NCI-H2029 treated with DMSO at 0.1 percent for 48 hours (cell line): Measurements from ENCODE around the gene SIGLEC1.

Source experiments
- DNase-seq: peaks from one replicate; lab custom pipeline; 2025; lab: John Stamatoyannopoulos, UW

The SIGLEC1 gene

DNA sequence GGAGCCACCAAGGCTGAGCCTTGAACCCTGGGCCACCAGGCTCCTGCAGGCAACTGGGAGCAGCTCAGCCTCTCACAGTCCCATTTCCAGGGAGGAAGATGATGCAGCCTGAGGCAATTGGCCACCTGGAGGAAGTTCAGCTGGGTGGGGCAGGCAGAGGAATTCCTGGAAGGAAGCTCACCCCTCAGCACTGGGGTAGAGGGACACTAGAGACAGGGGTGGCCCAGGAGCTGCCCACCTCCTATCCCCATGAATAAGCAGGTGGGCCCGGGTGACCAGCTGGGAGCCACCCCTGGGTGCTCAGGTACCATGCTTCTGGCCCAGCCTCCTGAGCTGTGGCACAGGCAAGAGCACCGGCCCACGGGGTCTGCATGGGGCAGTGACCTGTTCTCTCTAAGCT is 16.5 kb upstream of the SIGLEC1 start:
- no peak for DNase-seq

DNA sequence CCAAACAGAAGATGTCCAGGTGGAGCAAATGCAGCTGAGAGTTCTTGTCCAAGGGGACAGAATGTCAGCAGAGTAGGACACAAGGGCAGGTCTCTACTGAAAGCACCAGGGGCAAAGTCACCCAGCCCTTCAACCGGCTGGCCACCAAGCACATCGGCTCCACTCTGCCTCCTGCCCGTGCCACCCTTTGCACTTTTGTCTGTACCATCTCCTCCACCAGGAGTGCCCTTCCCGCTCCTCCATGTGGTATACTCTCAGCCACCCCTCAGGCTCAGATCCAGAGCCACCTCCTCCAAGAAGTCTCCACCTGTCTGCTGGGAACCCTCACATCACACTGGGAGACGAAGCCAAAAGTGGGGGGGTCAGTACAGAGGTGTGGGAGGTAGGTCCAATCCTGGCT is 16.0 kb upstream of the SIGLEC1 start:
- DNase-seq: no peak

DNA sequence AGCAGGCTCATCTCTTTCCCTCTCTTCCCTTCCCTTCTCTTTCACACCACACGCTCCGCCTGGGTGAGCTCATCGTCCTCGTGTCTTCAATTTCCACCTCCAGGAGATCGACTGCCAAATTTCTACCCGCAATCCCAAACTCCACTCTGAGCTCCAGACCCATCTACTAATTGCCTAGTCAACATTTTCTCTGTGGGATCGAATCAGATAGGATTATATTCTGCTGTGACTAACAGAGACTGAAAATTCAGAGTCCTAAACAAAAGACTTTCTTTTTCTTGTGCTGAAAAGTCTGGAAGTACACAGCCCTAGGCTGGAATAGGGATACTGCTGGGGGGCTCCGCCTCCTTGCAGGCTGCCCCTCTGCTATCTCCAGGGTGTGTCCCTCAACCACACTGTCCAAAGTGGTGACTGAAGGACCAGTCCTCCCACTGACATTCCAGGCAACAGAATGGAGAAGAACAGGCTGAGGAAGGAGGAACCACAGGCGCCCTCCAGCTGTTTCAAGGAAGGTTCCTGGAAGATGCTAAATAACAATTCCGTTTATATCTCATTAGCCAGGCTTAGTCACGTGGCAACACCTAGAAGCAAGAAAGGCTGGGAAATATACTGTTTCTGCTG is 15.1 kb upstream of the SIGLEC1 start:
- DNase-seq: no peak

DNA sequence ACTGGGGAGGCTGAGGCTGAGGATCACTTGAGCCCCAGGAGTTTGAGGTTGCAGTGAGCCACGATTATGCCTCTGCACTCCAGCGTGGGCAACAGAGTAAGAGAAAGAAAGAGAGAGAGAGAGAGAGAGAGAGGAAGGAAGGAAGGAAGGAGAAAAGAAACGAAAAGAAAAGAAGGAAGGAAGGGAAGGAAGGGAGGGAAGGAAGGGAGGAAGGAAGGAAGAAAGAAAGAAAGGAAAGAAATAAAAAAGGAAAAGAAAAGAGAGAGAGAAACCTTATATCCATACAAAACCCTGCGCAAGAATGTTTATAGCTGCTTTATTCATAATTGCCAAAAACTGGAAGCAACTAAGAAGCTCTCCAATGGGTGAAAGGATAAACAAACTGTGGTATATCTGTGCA is 12.0 kb upstream of the SIGLEC1 start:
- DNase-seq: no peak

DNA sequence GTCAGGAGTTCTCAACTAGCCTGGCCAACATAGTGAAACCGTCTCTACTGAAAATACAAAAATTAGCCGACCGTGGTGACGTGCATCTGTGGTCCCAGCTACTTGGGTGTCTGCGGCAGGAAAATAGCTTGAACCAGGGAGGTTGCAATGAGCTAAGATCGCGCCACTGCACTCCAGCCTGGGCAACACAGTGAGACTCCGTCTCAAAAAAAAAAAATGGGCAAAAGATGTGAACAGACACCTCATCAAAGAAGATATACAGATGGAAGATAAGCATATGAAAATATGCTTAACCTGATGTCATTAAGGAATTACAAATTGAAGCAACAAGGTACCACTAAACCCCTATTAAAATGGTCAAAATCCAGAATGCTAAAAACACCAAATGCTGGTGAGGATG is 10.9 kb upstream of the SIGLEC1 start:
- no peak for DNase-seq

DNA sequence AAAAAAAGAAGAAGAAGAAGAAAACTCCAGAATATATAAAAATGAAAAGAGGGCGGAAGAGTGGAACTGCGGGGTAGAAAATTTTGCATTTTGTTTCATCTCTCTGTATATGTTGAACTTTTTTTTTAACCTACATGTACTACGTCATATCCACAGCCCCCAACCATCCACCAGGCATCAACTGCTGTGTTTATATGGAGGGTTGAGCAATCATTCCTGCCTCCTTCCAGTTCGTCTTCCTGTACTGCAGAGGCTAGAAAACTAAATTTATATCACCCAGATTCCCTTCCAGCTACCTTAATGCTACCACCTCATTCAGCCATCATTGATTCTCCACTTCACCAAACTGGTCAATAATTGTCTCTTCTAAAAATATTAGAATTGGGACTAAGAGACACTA is 9.5 kb upstream of the SIGLEC1 start:
- DNase-seq: no peak

DNA sequence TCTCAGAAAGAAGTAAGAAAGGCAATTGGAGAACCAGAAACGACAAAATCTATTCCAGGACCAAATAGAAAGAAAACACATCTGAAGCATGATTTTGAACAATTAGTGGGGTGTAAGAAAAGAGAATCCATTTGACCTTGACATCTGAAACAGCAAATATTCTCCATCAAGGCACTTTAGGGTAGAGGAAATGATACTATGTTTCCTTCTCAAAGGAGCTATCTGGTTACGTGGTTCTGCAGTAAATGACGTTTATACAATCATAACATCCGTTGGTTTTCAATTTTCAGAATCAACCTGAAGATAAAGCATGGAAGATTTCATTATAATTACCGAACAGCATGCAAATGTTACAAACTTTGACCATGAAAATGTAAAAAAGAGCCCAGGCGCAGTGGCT is 8.2 kb upstream of the SIGLEC1 start:
- DNase-seq: no peak

DNA sequence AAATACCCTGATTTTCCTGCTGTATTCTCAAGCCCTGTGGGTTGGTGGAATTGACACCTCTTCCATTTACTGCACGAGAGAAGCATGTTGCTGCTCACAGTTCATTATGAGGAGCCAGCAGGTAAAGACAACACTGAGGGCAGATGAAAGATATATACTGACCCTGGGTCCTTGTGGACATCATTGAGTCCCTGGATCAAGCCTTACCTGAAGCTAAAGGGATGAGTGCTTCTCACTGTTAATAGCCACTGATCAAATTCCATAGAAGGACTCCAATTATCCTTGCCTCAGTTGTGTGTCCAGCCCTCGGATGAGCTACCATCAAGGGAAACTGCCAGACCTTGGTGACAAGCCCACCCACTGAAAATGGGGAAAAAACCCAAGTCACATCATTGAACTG is 7.7 kb upstream of the SIGLEC1 start:
- DNase-seq: no peak

DNA sequence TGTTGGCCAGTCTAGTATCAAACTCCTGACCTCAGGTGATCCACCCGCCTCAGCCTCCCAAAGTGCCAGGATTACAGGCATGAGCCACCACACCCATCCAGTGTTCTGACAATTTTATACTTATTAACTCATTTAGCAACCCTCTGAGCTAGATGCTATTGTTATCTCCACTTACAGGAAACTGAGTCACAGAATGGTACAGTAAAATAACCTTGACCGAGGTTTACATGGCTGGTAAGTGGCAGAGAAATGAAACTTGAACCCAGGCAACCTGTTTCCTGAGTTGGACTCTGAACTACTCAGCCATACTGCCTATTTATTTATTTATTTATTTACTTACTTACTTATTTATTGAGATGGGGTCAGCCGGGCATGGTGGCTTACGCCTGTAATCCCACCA is 6.6 kb upstream of the SIGLEC1 start:
- DNase-seq: no peak

DNA sequence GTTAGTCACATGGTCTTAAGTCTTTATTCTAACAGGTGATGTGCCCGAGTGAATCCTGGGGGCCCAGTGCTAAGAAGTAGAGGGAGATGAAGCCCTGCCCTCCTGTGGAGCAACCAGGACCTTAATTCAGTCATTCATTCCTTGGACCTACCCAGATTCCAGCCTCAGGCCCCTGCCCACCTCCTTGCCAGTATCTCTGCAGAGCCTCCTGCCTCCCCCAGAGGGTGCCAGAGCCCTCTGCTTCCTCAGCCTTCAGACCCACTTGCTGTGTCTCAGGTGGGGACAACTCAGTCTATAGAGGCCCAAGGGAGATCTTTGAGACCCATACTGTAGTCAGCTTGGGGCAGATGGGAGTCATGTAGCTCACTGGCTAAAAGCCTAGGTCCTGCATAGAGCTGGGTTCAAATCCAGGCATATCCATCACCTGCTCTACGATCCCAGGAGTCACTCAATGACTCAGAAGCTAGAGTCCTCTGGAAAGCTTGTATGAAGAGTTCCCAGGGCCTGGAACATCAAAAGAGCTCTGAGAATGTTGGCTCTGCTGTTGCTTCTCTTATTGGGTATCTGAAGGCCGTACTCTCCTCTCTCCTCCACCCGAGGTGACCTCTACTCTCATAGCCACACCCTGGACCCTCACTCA is 3.9 kb upstream of the SIGLEC1 start:
- DNase-seq: no peak

DNA sequence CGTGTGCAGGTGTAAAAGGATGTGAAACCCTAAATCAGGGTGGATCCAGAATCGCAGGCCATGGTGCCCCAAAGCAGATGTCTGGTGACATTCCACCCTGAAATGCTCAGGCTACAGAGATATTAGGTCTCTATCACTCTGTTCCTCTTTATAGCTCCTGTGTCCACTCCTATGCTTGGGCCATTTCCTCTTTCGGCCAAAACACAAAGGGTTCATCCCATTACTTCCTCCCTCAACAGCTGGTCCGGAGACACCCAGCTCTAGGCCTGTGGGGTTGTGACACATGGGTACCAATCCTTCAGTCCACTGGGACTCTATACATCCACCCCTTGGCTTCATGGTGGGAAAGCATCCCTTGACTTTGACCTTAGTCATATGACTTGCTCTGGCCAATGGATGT is 1.7 kb upstream of the SIGLEC1 start:
- no peak for DNase-seq

DNA sequence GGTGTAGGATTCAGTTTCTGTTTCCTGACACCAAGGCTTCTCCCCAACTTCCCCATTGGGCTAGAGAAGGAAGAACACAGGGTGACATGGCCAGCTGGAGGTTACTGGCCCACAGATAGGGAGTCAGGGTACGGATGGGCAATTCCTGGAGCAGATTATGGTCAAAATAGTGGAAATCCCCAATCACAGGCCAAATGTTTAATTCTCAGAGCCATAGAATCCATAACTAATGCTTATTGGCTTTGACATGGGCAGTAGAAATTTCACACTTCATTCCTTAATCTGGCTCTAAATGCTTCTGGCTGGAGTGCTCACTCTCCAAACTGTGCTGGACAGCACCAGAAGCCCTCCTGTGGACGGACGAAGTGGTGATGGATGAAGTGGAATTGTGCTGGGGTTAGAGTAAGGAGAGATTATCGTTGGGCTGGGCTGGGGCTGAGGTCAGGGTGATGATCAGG is 887 bp downstream of the SIGLEC1 start:
- DNase-seq: no peak

DNA sequence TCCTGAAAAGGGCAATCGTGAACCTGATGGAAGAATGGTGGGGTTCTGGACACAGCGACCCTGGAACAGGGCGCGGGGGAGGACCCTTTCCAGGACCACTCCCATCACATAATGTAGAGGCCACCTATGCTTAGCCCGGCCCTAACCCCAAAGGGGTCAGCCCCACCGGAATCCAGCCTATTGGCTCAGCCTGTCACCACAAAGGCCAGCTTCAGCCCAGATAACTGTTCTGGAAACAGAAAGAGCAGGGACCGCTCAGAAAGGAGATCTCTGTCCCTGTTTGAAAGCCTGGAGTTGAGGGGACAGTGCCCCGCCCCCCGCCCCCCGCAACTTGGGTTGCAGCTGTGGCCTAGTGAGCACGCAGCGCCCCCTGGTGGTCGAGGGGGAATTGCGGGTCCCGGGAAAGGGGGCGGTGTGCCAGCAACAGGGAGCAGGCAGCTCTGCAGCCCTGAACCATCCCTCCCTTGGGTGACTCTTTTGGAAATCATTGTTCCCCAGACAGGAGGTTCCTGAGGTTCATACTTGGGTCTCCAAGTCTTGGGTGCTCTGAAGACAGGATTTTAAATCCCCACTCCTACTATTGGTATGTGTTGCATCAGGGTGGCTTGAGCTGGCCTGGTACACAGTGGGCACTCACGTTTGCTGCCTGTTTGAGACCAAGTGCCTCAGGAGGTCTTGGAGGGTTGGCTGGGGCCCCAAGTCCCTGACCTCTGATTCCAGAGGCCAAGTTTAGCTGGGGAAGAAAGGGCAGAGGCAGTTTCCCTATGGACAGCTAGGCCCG is 1.5 kb downstream of the SIGLEC1 start:
- no peak for DNase-seq

DNA sequence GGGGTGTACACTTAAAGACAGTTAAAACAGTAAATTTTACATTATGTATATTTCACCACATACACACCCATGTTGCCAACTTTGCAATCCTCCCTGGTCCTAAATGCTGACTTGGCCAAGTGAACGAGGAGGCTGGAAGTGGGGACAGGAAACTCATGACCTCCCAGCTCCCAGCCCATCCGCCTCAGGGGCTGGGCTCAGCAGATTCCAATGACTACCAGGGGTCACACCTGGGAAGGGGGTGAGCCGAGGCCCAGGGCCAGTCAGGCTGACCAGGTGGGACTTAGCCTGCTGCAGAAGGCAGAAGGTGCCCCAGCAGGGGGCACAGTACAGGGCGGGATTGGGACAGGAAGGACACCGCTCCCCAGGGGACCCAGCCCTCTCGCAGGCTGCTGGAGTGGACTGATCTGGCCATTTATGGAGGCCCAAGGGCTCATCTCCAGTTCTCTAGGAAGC is 2.4 kb downstream of the SIGLEC1 start:
- no peak for DNase-seq

DNA sequence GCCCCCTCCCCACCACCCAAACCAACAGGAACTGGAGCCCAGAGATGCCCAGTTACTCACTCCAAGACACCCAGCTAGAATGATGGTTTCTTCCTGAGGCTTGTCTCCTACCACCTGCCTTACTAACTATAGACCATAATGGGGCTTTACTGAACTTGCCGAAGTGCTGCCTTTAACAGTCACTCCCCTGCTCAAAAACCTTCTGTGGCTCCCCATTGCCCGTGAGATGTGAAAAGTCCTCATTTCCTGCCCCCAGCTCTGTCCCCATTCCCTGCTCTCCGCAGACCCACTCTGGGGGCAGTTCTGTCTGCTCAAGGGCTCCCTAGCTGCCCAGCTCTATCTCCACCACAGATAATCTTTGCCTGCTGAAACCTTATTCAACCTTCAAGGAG is 4.9 kb downstream of the SIGLEC1 start:
- no peak for DNase-seq

DNA sequence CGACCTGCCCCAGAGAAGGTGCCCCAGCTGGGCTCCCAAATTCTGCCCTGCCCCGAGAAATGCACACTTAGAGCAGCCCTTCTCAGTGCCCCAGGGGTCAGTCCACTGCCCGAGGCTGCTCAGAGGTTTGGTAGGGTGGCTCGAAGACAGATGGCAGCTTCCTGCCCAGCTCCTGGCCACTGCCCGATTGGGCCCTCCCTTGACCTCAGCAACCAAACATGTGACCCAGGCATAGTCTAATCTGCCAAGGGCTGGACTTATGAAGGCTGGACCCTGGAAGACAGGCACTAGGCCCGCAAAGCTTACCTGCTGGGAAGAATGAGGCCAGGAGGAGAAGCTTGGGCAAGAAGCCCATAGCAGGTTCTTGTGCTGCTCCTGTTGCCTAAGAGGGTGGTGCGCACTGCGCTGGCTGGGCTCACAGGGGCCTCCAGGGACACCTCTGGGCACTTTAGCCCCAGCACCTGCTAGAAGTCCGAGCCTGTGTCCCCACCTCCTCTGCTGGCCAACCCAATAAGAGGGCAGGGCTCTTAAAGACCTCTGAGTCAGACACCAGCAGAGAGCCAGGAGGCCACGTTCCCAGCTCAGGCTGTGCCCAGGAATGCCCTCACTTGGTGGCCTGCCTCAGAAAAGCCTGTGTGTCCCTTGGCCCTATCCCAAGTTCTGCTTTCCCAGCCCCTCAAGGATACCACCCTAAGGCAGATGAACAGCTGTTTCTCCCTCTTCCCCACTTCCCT is 5.5 kb downstream of the SIGLEC1 start:
- DNase-seq: no peak

DNA sequence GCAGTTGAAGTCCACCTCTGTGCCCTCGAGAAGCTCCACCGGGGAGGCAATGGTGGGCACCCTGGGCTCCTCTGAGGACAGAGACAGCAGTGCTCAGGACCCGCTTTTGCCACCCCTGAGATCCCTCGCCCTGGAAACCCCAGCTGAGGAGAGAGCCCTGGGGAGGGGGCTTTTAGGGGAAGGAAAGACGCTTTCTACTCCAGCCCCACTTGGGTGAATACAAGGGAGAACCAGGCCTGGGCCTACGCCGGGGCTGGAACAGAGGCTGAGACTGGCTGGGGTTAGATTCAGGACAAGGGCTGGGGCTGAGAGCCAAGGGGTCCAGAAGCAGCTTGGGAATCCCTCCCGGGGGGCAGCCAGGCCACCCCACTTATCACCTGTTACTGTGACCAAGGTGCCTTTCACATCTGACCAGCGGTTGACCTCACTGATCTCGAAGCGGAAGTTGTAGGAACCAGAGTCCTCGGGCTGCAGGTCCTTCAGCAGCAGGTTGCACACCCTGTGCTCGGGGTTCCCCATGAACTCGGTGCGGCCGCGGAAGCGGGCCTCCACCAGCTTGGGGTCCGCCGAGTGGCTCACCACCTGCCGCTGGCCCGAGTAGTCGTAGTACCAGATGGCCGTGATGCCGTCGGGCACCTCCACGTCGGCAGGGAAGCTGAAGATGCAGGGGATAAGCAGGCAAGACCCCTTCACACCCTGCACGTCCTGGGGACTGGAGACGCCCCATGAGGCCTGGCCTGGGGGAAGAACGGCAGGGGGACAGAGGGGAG is 6.2 kb downstream of the SIGLEC1 start:
- no peak for DNase-seq

DNA sequence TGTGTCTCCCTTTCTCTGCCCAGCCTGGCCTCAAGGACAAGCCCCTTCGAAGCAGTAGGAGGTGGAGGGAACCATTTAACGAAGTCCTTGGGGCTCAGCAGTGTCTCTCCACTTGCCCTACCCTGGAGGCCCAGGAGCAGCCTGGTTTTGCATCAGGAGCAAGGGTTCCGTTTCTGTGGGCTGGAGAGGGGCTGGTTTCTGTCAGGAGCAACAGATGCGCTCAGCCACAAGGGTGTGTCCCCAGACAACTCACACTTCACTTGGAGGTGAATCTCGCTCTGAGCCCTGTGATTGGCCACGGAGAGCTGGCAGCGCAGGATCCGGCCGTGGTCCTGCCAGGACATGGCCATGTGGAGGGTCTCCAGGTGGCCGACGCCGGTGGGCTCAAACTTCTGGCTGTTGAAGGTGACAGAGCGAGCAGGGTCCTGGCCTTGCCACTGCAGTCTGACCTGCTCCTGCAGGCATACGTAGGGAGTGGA is 6.9 kb downstream of the SIGLEC1 start:
- DNase-seq: no peak

DNA sequence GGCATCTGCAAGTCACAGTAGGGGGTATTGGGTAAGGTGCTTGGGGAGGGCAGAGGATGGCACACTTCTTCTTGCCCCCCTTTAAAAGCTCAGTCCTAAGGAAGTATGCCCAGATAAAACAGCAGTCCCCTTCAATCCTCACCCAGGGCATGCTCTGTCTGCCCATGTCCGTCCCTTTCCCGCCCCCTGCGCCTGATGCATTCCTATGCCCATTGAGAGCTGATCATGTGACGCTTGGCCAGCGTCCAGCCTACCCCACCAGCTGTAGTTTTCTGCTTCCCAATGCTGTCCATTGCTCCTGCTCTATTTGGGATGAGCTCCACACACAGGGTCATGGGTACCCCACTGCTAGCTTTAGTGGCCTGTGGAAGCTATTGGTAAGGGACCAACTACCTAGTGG is 8.3 kb downstream of the SIGLEC1 start:
- no peak for DNase-seq

DNA sequence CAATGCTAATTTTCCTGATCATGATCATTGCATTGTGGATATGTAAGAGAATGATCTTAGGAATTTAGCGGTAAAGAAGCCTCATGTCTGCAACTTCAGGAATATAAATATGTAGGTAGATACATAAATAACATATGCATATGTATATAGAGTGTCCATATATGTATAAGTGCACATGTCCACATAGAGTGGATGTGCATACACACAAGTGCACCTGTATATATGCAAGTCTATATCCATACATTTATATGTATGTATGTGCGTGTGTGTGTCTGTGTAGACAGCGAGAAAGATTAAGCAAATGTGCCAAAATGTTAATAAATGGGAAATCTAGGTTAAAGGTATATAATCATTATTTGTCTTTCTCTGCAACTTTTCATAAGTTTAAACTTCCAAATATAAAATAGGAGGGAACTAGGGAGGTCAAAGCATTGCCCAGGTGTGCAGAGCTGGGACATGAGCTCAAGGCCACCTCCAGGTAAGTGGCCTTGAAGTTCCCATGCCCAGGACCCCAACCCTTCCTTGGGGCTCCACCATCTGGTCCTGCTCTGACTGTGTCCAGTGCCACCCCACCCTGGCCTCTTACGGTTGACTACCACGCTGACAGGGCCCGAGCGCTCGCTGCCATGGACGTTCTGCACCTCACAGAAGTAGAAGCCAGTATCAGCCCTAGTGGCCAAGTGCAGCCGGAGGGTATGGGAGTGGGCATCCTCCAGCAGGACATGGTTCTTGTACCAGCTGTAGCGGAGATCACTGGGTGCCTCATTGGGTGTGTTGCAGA is 9.6 kb downstream of the SIGLEC1 start:
- no peak for DNase-seq
